Nucleus accumbens (tissue), 56 donors: ENCODE data around the gene METTL17.

ENCODE experiments used
- DNase-seq, 56 donors: peaks; one replicate each; lab custom pipeline; 2025; lab: John Stamatoyannopoulos, UW

METTL17 gene

GRCh38 chr14:21041676-21042433 lies 52.1 kb downstream of the METTL17 start, which contains the start of gene RNASE7:
Gene RNASE7, plus strand, starts transcription at chr14:21042362. Its CDS starts 631 bp downstream, at chr14:21042993.
- peak in 3 of 56 donors; percentile 13 to 59 (median 52) for DNase-seq

GRCh38 chr14:21042918-21043317 lies 53.1 kb downstream of the METTL17 start:
- peak in 46 of 56 donors; percentile 12 to 79 (median 49) for DNase-seq

- DNase-seq: no peak
Observed at GRCh38 chr14:21043387-21043973, 53.7 kb downstream of the METTL17 start.

GRCh38 chr14:21043974-21044618 lies 54.3 kb downstream of the METTL17 start:
- DNase-seq: no peak
